OCI-LY7 (cell line): ENCODE data around the gene CHRNB2. TPM values are rescaled to one million over a fixed set of nuclear protein-coding genes. Genes with fewer than 3 reads are reported as not detected.

Experiments used
- BruUV-seq: library from RNA; stranded (reverse); fragments of 400-500 nt; replicated peaks from 2 replicates; lab custom pipeline; 2021; lab: Mats Ljungman, UMichigan
- CTCF ChIA-PET: fragments of 300-600 bp; sonication (Branson Sonifier 250); formaldehyde crosslinking; loops from one replicate; lab custom pipeline; 2022; ENCODE audit warnings: antibody characterized with exemption; ENCODE audit not compliant: unreplicated experiment; lab: Charles Lee
- POLR2A ChIA-PET: fragments of 300-600 bp; sonication (Branson Sonifier 250); formaldehyde crosslinking; loops from one replicate; lab custom pipeline; 2022; ENCODE audit warnings: antibody characterized with exemption; lab: Charles Lee
- DNase-seq: peaks from one replicate; pipeline ENCODE4 v3.0.0-alpha.2; 2015; ENCODE audit warnings: low spot score
- H2AFZ ChIP-seq: fragments of 200-600 bp; sonication (generic), shearing (Covaris generic); 2 replicates; pipeline ENCODE4 v1.6.1; 2014; ENCODE audit warnings: mild to moderate bottlenecking, antibody characterized with exemption, low read length, moderate library complexity
- H3K27ac ChIP-seq: fragments of 200-600 bp; sonication (generic); 2 replicates; pipeline ENCODE4 v1.5.1; 2014; ENCODE audit warnings: mixed run types, low read depth, mild to moderate bottlenecking, moderate library complexity, low read length, inconsistent platforms; ENCODE audit not compliant: poor library complexity, severe bottlenecking
- H3K36me3 ChIP-seq: fragments of 200-600 bp; sonication (generic); 2 replicates; pipeline ENCODE4 v1.6.1; 2014; ENCODE audit warnings: mild to moderate bottlenecking, antibody characterized with exemption, low read length, moderate library complexity, mixed read lengths; ENCODE audit not compliant: insufficient read depth
- H3K4me1 ChIP-seq: fragments of 200-600 bp; sonication (generic); 2 replicates; pipeline ENCODE4 v1.5.1; 2014; ENCODE audit warnings: mild to moderate bottlenecking, low read length; ENCODE audit not compliant: insufficient read depth, poor library complexity, severe bottlenecking
- H3K4me2 ChIP-seq: fragments of 200-600 bp; sonication (generic); 2 replicates; pipeline ENCODE4 v1.6.1; 2014; ENCODE audit warnings: mild to moderate bottlenecking, low read length
- H3K4me3 ChIP-seq: fragments of 200-600 bp; sonication (generic); 2 replicates; pipeline ENCODE4 v1.5.1; 2014; ENCODE audit warnings: mild to moderate bottlenecking, low read depth, low read length; ENCODE audit not compliant: poor library complexity, severe bottlenecking
- H3K79me2 ChIP-seq: fragments of 200-600 bp; sonication (generic); 2 replicates; pipeline ENCODE4 v1.6.1; 2016; ENCODE audit warnings: low read depth, mild to moderate bottlenecking, low read length, moderate library complexity, mixed read lengths; ENCODE audit not compliant: insufficient read depth
- H3K9me2 ChIP-seq: fragments of 200-600 bp; sonication (generic); 2 replicates; pipeline ENCODE4 v1.6.1; 2016; ENCODE audit warnings: mild to moderate bottlenecking, low read length, mixed read lengths; ENCODE audit not compliant: insufficient read depth
- H3K9me3 ChIP-seq: fragments of 200-600 bp; sonication (generic); 2 replicates; pipeline ENCODE4 v1.6.1; 2014; ENCODE audit warnings: mild to moderate bottlenecking, mixed run types, low read length, mixed read lengths
- H4K20me1 ChIP-seq: fragments of 200-600 bp; sonication (generic); 2 replicates; pipeline ENCODE4 v1.6.1; 2014; ENCODE audit warnings: mild to moderate bottlenecking, antibody characterized with exemption, low read length, moderate library complexity, mixed read lengths; ENCODE audit not compliant: insufficient read depth
- CTCF ChIP-seq: fragments of 200-600 bp; sonication (generic); conservative IDR thresholded peaks from 2 replicates; pipeline ENCODE4 v1.5.1; 2014; ENCODE audit warnings: mild to moderate bottlenecking, antibody characterized with exemption, low read length, moderate library complexity, mixed read lengths
- EZH2phosphoT487 ChIP-seq: fragments of 200-600 bp; sonication (generic); IDR thresholded peaks from 2 replicates; pipeline ENCODE4 v1.6.1; 2018; ENCODE audit warnings: low read depth, borderline replicate concordance, mild to moderate bottlenecking, mixed run types, antibody characterized with exemption, low read length, moderate library complexity, mixed read lengths
- intact Hi-C: fragments of 100-400 bp; cut with micrococcal nuclease; formaldehyde crosslinking; loops from one replicate; pipeline ENCODE4 v1.10.0; 2022; ENCODE audit not compliant: unreplicated experiment
- total RNA-seq, 2 experiments: library from RNA; depleted of rRNA in 1 of 2; stranded (reverse); fragments of >200 nt in 1 of 2; shearing (Covaris generic) in 1 of 2; gene quantifications; 2 replicates each; pipeline ENCODE4 v1.2.3, GENCODE V29; 2014 to 2022

CHRNB2 gene
- total RNA-seq, 2 experiments from 2014 or later, result 0.13 to 0.42 TPM

GRCh38 chr1:154520333-154520732 is 47.2 kb upstream of the CHRNB2 start:
- DNase-seq, result no peak
- no peak overlapping the region for H3K27ac ChIP-seq
- H3K79me2 ChIP-seq, result no peaks in the 10 kb centered on the region
- H2AFZ ChIP-seq, result no peak overlapping the region
- CTCF ChIA-PET, result no interaction called here
- no TSS peak for BruUV-seq
- no peaks in the 10 kb centered on the region for H3K9me3 ChIP-seq
- no peak overlapping the region for H3K4me3 ChIP-seq
- H3K9me2 ChIP-seq, result no peaks in the 10 kb centered on the region
- POLR2A ChIA-PET, result no interaction called here
- TF ChIP-seq CTCF, result no peak
- TF ChIP-seq EZH2phosphoT487, result no peak
- no peak overlapping the region for H3K4me2 ChIP-seq
- no peaks in the 10 kb centered on the region for H3K4me1 ChIP-seq
- intact Hi-C loops, result no loop called here
- H3K36me3 ChIP-seq, result no peaks in the 10 kb centered on the region
- no peaks in the 10 kb centered on the region for H4K20me1 ChIP-seq

GRCh38 chr1:154521695-154522094 is 45.9 kb upstream of the CHRNB2 start:
- Histone ChIP-seq H3K36me3 (no peaks in the 10 kb centered on the region), H4K20me1 (no peaks in the 10 kb centered on the region), H3K4me3 (no peak overlapping the region), H3K27ac (no peak overlapping the region), H3K4me1 (no peaks in the 10 kb centered on the region), H3K4me2 (no peak overlapping the region), H2AFZ (no peak overlapping the region), H3K9me3 (no peaks in the 10 kb centered on the region), H3K79me2 (no peaks in the 10 kb centered on the region), H3K9me2 (no peaks in the 10 kb centered on the region)
- intact Hi-C loops, result no loop called here
- no TSS peak for BruUV-seq
- TF ChIP-seq CTCF, result no peak
- POLR2A ChIA-PET, result interaction anchor here (0.6 to 1.5 kb wide), 3 partner anchors 9 to 83 kb away, joined by 3 to 4 read pairs (median 3); no protein-coding TSS in a partner anchor
- CTCF ChIA-PET, result interaction anchor here (0.6 kb wide), 1 partner anchor 38 kb away, joined by 3 read pairs; no protein-coding TSS in a partner anchor
- no peak for DNase-seq

- H3K79me2 ChIP-seq, result no peaks in the 10 kb centered on the region
- no TSS peak for BruUV-seq
- no peak overlapping the region for H2AFZ ChIP-seq
- H3K9me2 ChIP-seq, result no peaks in the 10 kb centered on the region
- CTCF ChIA-PET, result no interaction called here
- no peaks in the 10 kb centered on the region for H3K9me3 ChIP-seq
- H3K36me3 ChIP-seq, result no peaks in the 10 kb centered on the region
- H4K20me1 ChIP-seq, result no peaks in the 10 kb centered on the region
- POLR2A ChIA-PET, result no interaction called here
- H3K27ac ChIP-seq, result no peak overlapping the region
- no peak overlapping the region for H3K4me3 ChIP-seq
- H3K4me1 ChIP-seq, result no peaks in the 10 kb centered on the region
- TF ChIP-seq CTCF, result no peak
- TF ChIP-seq EZH2phosphoT487, result no peak
- no peak overlapping the region for H3K4me2 ChIP-seq
- intact Hi-C loops, result no loop called here
- no peak for DNase-seq
Measured at GRCh38 chr1:154524881-154525280, 42.7 kb upstream of the CHRNB2 start.
